NCI-H1694 (cell line): ENCODE results near the gene SPAG16.

Experiments
- DNase-seq: peaks from one replicate; lab custom pipeline; 2025; lab: John Stamatoyannopoulos, UW

The SPAG16 gene

DNA sequence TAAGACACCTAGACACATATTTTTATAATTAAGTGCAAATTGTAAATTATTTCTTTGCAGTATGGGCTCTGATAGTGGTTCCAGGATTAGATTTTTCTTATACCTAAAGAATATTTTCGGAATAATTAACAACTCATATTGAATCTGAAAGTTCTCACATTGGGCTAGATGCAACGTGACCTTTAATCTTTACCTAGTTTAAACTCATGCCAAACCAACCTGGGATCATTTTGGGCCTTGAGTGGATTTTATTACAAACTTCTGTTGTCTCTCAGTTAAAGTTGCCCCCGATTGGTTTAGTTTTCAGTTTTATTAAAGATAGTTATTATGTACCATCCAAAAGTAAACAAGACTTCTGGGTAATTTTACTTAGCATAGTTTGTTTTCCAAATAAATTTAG, 896.4 kb downstream of the SPAG16 start:
- DNase-seq: no peak

DNA sequence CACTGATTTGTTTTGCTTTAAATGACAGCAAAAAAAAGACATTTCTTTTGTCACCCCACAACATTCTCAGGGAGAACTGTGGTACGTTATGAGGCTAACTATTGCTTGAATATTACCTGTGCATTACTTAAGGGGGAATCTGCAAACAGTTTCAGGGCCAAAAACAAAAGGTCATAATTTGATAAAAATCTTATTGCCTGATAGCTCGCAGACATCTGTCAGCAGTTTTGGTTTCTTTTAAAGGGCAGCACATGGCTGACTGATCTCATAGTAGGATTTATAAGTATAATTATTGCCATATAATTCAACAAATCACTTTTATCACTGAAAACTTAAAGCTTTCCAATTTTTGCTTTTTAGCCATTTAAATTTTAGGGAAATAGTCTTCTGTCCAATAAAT, 900.2 kb downstream of the SPAG16 start:
- no peak for DNase-seq

DNA sequence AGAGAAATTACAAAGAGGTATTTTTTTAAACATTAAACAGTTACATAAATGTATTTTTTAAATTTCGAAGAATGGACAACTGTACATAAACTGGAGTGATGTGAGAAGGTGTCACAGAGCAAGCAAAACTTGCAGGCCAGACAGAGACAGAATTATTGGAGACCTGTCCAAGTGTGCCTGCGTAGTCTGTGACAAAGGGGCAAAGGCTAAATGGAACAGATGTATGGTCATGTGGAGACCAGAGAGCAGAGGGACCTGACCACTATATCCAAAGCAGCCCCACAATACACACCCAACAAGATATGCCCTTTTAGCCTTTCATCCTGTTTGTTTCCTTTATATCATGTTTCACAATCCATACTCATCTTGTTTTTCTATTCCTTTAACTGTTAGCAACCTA, 901.3 kb downstream of the SPAG16 start:
- no peak for DNase-seq

DNA sequence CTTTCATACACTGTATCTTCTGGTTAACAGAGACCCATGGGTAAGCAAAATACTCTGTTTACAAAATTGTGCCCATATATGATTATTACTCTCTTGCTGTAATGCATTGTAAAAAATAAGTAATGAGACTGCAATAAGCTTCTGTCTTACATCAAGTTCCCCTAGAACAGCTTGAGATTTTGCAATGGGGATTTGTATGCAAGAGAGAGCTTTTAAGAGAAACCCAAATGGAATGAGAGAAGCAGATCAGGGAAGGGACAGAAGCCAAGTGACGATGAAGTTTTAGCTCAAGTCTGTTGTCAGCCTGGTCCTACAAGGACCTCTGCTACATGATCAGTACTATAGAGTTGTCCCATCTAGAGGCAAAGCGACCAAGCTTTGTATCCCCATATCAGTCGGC, 908.4 kb downstream of the SPAG16 start:
- DNase-seq: no peak

DNA sequence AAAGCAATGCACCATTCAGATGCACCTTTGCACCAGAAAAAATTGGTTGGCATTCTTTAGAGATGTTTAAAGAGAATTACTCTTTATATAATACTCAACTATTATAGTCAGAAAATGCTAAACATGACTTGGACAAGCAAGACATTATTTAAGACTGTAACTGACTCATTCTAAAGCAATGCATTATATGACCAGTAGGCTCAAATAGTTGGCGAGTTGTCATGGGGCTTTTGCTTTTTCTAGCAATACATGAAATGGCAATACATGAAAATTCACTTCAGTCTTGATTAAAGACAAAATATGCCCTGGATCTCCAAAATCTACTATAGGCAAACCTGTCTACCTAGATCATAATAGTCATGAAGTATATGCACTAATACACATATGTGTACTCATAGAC, 909.7 kb downstream of the SPAG16 start:
- DNase-seq: no peak

DNA sequence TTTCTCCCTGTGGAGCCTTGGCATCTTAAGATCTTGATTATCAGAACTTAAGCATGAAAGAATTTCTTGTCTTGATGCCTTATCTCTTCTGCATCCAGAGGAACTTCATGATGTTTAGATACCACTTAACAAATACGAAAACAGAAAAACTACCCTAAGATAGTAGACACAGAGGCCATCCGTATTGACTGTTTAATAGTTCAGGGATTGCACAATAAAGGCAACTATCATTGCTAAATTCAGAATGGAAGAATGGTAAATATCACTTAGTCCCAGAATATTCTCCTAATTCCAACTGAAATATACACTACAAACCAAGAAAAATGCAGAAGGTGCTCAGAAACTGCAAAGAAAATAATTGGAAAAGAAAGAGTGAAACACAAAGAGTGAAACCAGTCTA, 912.0 kb downstream of the SPAG16 start:
- DNase-seq: no peak

DNA sequence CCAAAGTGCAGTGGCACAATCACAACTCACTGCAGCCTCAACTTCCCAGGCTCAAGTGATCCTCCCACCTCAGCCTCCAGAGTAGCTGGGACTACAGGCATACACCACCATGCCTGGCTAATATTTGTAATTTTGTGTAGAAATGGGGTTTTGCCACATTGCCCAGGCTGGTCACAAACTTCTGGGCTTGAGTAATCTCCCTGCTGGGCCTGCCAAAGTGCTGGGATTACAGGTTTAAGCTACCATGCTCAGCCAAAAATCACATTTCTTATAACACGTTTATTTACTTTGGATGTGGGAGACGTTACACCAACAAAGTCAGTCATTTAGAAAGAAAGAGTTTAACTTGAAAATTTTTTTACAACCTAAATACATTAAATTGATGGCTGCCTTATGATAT, 917.6 kb downstream of the SPAG16 start:
- no peak for DNase-seq

DNA sequence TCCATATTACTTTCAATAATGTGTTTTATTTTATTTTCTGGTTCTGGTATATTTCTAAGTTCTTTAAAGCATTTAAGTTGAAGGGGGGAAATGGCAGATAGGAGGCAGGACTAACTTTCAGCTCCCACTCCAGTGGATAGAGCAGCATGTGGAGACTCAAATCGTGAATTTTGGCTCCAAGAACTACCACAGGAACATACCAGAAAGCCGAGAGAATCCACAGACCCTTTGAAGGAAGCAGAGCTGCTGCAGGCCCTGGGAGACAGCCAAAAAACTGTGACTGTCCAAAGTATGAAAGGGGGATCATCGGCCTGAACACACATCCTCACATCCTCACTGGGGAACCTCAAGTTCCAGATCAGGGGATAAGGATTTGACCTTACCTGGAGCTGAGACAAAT, 919.0 kb downstream of the SPAG16 start:
- DNase-seq: no peak

DNA sequence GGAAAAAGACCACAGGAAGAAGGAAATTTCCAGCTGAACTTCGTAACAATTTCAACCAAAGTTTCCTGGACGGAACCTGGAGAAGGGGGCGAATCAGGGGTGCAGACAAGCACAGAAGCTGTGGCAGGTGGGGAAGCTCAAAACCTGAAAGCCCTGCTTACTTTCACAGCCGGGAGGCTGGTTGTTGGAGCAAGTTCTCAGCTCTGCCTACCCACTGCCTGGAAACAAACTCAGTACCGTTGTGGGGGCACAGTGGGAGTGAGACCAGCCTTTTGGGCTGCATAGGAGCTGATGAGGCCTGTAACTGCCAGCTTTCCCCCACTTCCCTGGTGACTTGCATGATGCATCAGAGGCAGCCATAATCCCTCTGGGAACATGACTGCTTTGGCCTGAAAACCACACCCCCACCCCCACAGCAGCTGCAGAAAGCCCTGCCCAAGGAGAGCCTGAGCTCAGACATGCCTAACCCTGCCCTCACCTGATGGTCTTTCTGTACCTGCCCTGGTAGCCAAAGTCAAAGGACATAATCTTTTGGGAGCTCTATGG, 919.6 kb downstream of the SPAG16 start:
- DNase-seq: no peak

DNA sequence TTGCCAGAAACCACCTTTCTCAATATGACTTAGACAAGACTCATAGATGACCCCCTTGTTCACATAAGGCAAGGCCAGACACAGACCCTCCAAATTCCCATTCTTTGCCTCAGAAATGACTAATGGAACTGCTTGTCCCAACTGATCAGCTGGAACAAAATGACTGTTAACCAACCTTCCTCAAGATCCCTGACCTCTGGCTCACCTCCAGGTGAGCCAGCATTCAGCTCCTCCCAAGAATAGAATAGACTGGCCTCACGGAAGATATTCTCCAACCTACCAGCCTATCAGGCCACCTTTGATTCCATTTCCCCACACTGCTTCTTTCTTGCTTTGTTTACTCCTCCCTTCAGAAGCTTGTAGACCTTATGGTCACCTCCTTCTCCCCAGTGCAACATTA, 930.8 kb downstream of the SPAG16 start:
- DNase-seq: no peak

DNA sequence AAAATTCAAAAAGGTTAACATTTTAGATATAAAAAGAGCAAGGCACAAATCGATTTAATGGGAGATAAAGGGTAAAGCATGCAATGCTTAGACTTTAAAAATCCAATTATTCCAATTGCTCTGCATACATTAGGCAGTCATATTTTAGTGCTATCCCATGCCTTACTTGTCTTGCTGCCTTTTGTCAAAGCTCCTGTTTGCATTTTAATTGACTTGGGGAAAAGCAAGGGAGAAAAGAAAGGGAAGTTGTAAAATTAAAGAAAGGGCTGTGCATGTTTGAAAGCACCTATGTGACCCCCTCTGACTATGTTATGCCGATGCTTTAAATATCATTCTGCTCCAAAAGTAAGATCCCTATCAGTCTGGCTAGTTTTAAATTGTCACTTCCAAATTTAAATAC, 932.9 kb downstream of the SPAG16 start:
- DNase-seq: no peak

DNA sequence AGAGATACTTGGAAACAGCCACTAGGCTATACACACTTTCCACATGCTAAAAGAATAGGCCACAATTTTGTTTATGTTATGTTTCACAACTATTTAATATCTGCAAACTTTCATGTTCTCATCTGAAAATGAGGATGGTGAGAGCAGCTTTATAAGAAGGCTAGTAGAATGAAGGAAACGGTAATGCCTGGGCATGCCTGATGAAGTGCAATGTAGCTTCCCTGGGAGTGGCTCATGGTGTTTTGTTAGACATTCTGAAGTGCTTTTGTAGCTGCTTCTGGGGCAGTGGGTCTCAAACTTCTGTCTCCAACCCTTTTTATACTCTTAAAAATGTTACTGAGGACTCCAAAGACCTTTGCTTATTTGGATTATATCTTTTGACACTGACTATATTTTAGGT, 933.3 kb downstream of the SPAG16 start:
- no peak for DNase-seq

DNA sequence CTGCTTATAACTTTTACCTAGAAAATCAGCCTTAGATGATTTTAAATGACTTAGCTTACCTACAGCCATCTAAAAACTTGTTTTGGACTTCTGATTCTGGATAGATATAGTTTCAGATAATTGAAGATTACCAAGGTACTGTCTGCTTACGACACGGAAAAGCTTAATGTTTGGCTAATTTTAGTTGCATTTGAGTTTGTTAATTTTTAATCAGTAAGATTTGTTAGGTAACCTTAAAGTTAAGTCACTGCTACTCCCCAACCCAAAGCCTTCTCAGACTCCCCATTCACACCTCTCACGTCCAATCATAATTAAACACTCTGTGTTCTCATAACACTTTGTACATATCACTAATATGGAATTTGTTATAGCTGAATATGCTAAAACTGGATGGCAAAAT, 936.0 kb downstream of the SPAG16 start:
- no peak for DNase-seq

DNA sequence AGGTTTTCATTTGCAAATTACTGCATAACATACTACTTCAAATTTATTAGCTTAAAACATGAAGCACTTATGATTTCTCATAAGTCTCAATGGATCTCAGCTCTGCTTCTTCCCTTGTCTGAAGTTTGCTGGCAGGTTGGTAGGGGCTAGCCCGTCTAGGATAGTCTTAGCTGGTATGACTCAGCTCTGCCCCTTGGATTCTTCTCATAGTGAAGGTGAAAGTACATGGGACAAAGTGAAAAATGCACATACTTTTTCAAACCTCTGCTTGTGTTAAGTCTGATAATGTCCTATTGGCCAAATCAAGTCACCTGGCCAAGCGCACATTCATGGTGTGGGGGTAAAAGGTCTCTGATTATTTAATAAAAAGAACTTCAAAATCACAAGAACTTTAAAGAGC, 941.8 kb downstream of the SPAG16 start:
- DNase-seq: no peak

DNA sequence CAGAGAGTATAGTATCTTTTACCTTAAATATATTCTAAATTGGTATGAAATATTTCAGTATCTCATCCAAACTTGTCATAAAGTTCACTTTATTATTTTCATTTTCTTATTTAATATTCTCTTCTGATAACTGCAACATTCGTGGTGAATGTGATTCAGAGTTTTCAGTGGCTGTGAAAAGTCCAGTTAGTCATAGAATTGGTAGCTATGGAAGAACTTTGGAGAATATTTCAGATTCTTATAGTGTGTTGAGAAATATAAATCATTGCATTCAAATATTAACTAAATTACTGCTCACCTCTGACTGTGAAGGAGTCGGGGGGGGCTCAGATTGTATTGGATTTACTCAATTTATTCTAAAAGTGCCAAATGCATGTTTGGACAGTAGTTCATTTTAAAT, 948.0 kb downstream of the SPAG16 start:
- no peak for DNase-seq

DNA sequence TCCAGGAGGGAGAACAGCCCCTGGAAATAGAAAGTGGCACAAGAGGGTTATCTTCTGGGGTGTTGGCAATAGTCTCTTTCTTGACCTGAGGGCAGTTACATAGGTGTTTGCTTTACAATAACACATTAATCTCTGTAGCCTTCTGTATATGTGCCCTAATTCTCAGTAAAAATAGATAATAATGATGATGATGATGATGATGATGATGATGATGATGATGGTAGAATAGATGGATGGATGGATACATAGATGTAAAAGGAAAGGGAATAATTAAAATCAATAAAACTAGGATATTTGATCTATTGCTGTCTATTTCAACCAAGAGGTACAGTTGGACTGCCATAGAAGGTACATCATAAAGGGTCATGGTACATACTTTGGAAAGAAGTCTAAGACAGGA, 948.9 kb downstream of the SPAG16 start:
- no peak for DNase-seq

DNA sequence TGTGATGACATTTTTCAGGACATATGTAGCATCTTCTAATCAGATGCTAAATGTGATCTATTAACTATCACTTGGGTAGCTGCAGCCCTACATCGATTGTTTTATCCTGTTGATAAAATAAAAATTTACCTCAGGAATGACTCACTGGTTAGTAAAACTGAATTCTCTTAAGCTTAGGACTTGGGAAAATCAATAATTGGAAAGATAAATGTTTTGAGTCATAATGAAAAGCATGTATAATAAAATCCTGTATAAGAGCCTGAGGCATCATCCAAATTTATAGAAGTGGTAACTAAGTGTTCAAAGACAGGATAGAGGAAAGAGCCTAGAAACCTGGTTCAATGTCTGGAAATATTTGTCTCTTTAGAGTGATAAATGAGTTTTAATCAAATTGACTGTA, 958.5 kb downstream of the SPAG16 start:
- no peak for DNase-seq

DNA sequence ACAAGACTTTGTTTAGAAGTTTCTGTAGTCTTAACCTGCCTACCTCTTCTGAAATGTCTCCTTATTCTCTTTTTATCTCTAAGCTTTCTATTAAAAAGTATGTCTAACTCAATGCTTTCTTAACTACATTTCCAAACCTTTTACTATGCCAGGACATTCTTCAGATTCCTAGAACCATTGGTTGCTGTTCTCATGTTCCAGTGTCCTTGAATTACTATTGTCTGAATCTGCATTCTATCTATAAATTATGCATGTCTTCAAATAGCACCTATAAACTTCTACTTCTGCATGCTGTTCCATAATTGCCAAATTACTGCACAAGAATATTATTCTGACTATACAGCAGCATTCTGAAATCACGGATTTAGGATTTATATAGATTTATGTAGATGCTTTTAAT, 960.6 kb downstream of the SPAG16 start:
- no peak for DNase-seq

DNA sequence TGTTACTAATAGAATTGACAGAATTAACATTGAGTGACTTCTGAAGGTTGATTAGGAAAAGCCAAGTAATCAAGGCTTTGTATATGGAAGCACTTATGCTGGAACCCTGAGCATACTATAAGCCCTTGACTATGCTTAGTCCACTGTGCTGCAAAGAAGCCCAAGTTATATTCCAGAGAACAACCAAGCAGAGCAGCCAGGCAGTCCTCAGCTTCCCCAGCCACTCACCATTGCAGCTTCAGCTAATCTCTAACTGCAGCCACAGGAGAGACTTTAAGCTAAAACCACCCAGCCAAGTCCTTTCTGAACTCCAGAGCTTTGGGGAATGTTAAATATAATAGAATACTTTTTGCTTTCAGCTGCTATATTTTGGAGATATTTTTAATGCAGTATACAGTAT, 962.2 kb downstream of the SPAG16 start:
- DNase-seq: no peak

DNA sequence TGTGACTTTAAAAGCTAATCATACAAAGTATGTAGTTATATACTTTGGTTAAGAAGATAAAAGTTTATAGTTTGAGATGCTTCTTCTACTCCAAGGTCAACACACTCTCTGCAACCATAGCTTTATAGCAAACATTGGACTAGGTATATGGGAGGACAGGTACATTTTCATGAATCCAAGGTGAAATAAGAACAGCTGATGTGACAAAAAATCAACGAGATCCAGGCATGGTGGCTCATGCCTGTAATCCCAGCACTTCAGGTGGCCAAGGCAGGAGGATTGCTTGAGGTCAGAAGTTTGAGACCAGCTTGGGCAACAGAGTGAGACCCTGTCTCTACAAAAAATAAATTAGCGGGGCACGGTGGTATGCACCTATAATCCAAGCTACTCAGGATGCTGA, 963.3 kb downstream of the SPAG16 start:
- no peak for DNase-seq

DNA sequence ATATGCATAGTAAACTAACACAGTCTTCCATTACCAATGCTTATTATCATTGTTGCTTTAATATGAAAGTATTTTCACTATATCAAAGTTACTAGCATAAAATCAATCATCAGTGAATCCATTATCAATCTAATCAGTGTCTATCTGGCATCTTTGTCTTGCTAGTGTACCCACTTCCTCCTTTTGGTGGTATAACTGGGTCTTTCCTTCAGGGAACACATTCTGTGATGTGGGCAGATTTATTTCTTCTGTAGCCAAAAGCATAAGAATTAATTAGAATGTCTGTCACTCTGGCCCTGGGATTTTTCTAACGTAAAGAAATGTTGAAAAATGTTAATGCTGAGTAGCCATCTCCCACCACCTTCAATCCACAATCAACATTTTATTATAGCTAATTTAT, 970.8 kb downstream of the SPAG16 start:
- DNase-seq: no peak

DNA sequence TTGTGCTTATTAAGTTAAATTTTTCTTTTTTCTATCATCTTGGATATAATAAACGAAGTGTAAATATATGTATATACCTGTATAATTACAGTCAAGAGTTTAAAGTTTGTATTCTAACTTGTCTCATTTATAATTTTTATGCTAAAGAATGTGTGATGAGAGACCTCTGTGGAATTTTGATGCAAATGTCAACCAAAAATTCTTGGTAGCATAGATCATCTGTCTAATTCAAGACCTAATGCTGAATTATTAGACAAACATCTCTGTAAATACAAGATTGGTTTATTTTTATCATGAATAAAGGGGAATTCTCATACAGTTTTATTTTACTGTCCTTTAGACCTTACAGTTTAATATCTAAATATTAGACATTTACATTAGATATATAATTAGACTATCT, 977.4 kb downstream of the SPAG16 start:
- no peak for DNase-seq

DNA sequence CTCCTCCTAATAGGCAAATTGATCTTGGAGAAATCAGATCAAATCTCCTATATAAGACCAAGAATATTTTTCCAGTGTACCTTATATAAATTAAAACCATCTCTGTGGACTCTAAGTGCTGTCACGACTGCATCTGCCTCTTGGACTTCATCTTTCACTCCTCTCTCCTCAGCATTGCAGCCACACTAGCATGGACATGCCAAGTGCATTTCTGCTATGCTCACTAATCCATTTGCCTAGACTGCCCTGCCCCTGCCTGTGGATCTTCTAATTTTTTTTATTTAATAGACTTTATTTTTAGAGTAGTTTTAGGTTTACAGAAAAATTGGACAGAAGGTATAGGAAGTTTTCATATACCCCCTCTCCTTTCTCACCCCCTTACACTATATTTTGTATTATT, 979.9 kb downstream of the SPAG16 start:
- no peak for DNase-seq

DNA sequence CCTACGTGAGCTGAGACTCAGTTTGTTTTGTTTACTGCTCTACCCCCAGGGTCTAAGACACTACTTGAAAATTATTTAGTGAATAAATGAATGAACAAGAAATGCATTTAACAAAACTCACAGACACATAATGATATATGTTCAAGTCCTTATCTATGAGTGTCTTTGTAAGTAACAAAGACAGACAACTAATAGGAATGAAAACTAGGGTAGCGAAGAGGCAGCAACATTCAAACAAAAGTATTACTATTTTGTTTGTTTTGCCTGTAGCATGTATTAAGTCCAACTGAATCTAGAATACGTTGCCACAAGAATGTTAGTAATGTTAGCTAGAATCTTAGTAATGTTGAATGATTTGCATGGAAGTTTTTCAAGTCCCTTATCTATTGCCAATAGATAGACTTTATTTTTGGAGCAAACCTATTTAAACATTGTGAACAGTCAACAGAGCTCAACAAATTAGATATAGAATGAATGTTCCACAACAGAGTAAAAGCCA, 981.8 kb downstream of the SPAG16 start:
- no peak for DNase-seq

DNA sequence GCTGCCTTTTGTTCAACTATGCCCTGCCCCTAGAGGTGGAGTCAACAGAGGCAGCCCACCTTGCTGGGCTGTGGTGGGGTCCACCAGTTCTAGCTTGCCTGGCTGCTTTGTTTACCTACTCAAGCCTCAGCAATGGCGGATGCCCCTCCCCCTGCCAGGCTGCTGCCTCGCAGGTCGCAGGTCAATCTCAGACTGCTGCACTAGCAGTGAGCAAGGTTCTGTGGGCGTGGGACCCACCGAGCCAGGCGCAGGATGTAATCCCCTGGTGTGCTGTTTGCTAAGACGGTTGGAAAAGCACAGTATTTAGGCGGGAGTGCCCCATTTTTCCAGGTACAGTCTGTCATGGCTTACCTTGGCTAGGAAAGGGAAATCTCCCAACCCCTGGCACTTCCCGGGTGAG, 993.6 kb downstream of the SPAG16 start:
- no peak for DNase-seq
